ENCODE results near the gene LSM3.
A peak's percentile ranks its signal among the peaks of the same experiment; 100 is the strongest.

Gene LSM3

GRCh38 chr3:14143271-14144225, 35.1 kb upstream of the LSM3 start:
- no peak for DNase-seq

- DNase-seq: peak; percentile 39
Measured at GRCh38 chr3:14144423-14145075, 34.1 kb upstream of the LSM3 start.

GRCh38 chr3:14145236-14145635, 33.4 kb upstream of the LSM3 start:
- no peak for DNase-seq

DNA sequence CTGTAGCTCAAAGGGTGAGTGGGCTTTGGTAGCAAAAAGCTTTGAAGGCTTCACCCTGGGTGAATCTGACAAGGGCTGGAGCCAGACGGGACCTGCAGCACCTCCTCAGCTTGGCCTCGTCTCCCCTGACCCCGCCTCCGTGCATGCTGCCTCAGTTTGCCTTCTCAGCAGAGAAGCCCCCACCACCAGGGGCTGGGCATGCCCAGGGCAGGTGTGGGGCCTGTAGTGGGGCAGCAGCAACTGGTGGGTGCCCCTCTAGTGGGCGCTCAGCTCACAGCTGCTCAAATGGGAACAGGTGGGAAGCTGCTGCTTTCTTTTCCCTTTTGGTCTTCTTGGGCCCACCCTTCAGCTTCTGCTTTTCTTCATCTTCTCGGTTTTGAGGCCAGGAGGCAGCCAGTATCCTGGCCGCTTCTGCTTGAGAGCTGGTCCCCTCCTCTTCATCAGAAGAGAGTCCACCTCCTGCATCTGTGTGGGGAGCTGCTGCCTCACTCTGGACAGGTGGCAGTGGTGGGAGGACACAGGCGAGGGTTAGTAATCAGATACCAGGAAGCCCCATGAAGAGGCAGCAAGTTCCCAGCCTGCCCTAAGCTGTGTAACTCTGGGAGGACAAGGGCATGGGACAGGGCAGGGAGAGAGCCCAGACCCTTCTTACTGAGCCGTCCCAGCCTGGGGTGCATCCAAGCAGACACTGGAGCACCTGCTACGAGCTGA, 32.8 kb upstream of the LSM3 start:
- DNase-seq: no peak

GRCh38 chr3:14146381-14147065, 32.1 kb upstream of the LSM3 start:
- DNase-seq: no peak

DNA sequence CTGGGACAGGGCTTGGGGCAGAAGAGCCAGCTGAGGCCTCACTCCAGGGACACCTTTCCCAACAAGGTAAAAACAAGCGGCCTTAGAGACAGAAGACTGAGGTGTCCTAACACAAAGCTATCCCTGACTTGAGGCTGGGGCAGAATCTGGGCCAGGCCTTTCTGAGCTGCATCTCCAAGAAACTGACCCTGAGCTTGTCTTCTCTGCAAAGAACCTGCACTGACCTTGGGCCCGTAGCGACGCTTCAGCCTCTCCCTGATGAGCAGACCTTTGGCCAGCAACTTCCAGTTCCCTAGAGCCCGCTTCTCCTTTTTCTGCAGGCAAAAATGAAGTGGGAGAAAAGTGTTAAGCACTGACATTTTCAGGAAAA, 31.6 kb upstream of the LSM3 start:
- no peak for DNase-seq

DNA sequence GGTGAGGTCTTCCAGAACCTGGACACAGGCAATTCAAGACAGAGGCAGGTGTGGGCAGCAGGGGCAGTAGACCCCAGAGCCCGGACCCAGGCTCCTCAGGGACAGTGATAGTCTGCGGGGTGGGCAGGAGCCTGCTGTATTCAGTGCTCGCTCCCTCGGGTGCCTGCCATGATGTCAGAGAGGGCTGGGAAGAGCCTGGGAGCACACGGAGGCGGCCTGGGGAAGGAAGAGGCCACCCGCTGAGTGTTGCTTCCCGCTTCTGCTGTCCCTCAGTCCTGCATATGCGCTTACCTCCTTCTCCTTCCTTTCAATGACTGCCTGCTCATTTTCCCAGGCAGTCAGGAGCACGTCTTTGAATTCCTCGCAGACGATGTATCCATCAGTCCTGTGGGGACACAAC, 31.0 kb upstream of the LSM3 start:
- no peak for DNase-seq

GRCh38 chr3:14148041-14148985, 30.3 kb upstream of the LSM3 start:
- no peak for DNase-seq

- no peak for DNase-seq
Measured at GRCh38 chr3:14150078-14150477, 28.5 kb upstream of the LSM3 start.

DNA sequence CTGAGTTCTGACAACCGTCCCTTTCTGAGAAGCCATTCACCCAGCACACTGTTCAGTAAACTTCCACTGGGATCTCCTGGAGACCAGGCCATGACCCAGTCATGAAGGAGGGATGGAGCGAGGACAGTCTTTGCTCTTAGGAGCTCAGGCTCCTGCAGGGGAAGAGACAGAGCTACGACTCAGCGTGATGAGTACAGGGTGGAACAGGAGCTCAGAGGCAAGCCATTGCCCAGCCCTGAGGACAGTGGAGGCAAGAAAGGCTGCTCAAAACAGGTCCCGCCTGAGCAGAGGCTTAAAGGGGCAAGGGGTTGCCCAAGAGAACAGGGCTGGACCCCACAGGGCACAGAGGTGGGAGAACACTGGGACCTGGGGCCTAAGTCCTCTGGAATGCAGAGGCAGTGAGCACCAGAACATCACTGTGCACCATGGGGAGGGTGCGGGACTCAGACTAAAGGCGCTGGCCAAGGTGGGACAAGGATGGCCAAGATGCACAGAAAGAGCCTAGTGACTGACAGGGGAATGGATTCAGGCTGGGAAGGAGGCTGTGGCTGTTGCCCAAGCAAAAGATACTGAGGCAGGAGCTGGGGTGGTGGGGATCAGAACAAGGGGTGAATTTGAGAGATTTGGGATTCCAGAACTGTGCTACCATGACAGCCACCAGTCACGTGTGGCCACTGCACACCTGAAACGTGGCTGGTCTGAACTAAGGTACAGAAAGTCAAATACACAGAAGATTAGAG, 28.0 kb upstream of the LSM3 start:
- DNase-seq: no peak

DNA sequence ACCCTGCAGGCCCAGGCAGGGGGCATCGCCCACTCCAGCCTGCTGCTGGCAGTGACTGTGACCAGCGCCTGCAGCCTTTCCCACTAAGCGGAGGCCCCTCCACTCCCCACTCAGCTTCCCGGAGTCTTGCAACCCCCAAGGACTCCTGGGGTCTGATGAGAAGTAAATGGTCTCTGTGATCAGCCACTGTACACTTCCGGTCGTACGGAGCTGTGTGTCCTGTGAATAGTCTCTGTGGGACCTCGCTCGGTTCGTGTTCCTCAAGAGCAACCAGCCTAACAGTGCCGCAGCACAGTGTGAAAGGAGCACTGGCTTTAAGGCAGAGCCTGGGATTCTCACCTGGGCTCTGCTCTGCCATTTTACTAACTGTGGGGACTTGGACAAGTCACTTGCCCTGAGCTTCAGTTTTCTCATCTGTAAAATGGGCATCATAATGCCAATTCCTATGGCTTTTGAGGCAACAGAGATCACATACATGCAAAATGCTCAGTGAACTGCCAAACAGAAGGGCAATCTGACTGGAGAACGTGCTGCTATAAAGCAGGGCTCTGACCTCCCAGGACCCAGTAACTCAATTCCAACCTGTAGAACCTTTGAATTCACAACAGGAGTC, 27.0 kb upstream of the LSM3 start:
- DNase-seq: no peak

DNA sequence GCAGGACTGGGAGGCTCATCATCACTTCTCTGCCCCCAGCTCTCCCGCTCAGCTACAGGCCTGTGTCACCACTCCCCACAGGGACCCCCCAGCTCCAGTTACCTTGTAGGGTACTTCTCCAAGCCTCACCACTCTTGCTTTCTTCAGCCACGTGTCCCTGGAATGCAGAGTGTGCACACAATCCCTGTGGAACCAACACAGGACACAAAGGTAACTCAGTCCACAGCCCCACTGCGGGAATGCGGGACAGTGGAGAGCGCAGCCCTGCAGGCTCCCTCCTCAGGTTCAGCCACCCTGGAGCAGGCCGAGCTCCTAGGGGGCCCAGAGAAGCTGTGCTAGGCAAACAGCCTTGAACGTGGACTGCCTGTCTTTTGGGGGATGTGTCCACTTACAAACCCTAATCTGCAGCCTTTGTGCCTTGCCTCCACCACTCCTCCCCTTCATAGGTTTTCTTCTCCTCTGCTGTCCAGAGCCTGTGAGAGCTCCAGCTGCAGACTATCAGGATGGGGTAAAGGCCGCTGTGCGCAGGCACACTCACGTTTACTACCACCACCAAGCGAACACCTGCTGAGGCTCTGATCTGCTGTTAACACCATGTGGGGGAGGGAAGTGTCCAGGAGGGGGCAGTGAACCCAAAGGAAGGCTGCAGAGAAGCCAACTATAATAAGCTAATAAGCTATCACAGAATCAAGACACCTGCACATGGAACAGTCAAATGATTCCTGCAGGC, 26.2 kb upstream of the LSM3 start:
- no peak for DNase-seq

DNA sequence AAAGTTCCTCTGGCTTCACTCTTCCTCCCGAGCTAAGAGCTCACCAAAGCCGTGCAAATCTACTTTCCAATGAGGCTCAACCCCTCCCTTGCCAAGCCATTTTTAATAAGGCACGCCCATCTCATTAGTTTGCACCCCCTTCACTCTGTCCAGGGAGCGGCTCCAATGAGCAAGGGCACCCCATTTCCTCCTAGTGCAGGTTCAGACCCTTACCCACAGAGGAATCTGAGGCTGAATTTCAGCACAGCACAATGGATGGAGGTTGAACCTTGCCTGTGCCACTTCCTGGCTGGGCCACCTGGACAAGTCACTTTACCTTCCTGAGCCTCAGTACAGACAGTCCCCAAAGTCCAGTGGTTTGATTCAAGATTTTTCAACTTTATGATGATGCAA, 25.7 kb upstream of the LSM3 start:
- no peak for DNase-seq

DNA sequence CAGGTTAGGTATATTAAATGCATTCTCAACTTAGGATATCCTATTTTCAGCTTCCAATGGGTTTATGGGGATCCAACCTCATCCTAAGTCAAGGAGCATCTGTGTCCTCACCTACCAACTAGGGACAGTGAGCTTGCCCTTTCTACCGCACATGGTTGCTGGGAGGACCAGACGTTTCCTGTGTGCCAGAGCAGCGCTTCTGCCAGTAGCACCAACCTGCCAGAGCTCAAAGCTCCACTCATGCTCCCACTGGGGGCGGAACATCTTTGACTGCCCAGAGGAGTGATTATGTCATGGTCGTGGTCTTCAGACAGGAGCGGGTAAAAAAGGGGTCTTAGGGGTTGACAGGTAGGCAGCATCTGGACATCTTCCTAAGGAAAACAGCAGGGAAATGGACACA, 25.0 kb upstream of the LSM3 start:
- no peak for DNase-seq

DNA sequence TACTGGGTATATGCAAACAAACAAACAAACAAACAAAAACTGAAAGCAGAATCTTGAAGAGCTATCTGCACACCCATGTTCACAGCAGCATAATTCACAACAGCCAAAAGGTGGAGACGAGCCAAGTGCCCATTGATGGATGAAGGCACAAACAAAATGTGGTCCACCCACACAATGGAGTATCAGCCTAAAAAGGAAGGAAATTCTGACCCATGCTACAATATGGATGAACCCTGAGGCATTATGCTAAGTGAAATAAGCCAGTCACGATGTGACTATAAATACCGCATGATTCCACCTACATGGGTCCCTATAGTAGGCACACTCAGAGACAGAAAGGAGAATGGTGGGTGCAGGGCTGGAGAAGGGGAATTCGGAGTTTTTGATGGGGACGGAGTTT, 24.3 kb upstream of the LSM3 start:
- DNase-seq: no peak

DNA sequence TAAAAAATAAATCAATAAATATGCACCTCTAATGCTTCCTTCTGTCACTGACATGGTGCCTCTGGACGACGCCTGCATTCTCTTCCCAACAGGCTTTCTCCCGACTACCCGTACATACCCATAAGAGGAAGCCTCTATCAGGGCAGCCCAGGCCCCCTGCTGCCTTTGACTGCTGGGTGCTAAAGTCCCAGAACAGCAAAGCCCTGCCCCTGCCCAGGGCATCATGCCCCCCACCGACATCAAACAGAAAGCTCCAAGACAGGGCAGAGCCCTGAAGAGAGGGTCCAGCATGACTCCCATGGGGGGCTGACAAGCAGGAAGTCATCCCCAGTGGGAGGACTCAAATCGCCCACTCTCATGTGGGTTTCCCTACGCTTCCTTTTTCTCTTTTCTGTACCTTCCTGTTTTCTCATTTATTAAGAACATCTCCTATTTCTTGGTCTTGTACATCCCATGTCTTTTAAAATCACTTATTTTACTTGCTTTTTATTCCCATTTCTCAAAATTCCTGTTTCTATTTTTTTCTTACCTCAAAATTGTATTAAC, 23.6 kb upstream of the LSM3 start:
- no peak for DNase-seq

- no peak for DNase-seq
Measured at GRCh38 chr3:14156201-14156600, 22.4 kb upstream of the LSM3 start.

DNA sequence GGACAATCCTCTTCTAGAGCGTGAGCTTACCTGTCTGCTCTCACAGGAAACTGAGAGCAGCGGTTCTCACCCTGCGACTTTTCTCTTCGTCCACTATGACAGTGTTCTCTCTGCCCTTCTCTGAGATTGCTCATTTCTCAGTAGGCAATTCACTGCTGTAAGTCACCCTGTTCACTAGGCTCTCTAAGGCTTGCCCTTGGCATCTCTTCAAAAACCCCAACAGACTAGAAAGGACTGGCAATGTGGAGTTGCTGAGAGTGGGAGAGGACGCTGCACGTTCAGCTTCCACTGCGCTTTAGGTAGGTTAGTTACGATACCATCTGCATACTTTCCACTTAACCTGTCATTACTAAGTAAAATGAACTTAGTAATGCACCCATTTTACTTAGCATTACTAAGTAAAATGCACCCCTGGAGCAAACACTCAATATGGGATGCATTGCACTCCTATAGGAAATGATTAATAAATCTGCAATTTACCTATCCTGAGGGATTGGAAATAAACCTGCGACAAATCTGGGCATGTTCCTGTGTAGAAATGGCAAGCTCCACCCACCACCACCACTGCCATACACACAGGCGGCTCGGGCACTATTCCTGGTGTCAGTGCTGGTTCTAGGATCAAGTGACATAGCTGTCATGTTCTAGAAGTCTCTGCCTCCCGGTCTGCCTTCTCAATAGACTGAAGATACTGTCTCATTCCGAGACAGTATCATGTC, 21.6 kb upstream of the LSM3 start:
- no peak for DNase-seq

DNA sequence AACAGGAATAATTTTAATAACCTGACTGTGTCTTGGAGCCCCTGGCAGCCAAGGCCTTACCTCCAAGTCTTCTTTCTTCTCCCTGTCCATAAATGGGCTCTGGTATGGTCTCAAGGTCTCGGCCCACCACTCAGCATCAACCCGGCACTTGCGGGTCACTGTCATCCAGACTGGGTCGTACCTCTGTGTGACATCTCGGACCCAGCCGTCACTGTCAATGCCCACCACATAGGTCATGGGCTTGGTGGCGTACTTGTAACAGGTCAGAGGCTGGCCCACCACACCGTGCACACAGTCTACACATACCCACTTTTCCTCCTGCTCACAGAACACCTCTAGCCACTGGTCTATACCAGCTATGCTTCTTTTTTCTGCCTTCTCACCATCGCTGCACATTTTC, 20.7 kb upstream of the LSM3 start:
- DNase-seq: no peak

Data from activated CD8-positive, alpha-beta memory T cell treated with anti-CD3 and anti-CD28 coated beads, Interleukin-2, amount 50 U/mL, for 4 hours (primary cell).